ENCODE measurements around the gene DNAJB2.

The DNAJB2 gene

GRCh38 chr2:219287580-219288265, 8.6 kb downstream of the DNAJB2 start:
- no peak overlapping the region for H3K4me3 Mint-ChIP-seq
- TF ChIP-seq CTCF (IDR thresholded peaks at IDR 0.05; ENCODE audit: unreplicated experiment in 3 of 3), result no peak
- peak overlapping the region in 2 of 3 experiments; percentile 18 to 44 for H3K27ac Mint-ChIP-seq
- peaks cover 32% of the 10 kb centered on the region for H3K4me1 Mint-ChIP-seq
- peaks cover 14% of the 10 kb centered on the region for H3K27me3 Mint-ChIP-seq (ENCODE audit: low read depth)
- no peaks in the 10 kb centered on the region for H3K9me3 Mint-ChIP-seq
- H3K36me3 Mint-ChIP-seq (ENCODE audit: low read depth), result peaks cover 13% of the 10 kb centered on the region

- H3K36me3 Mint-ChIP-seq (ENCODE audit: low read depth), result peaks cover 3% of the 10 kb centered on the region
- H3K27me3 Mint-ChIP-seq (ENCODE audit: low read depth), result peaks cover 18% of the 10 kb centered on the region
- no peak overlapping the region for H3K4me3 Mint-ChIP-seq
- H3K4me1 Mint-ChIP-seq, result peaks cover 31% of the 10 kb centered on the region
- H3K27ac Mint-ChIP-seq, result peak overlapping the region; percentile 65 to 90 (median 90)
- no peaks in the 10 kb centered on the region for H3K9me3 Mint-ChIP-seq
- no peak for TF ChIP-seq CTCF (IDR thresholded peaks at IDR 0.05; ENCODE audit: unreplicated experiment in 3 of 3)
Observed at GRCh38 chr2:219289195-219289536, 10.0 kb downstream of the DNAJB2 start.

DNA sequence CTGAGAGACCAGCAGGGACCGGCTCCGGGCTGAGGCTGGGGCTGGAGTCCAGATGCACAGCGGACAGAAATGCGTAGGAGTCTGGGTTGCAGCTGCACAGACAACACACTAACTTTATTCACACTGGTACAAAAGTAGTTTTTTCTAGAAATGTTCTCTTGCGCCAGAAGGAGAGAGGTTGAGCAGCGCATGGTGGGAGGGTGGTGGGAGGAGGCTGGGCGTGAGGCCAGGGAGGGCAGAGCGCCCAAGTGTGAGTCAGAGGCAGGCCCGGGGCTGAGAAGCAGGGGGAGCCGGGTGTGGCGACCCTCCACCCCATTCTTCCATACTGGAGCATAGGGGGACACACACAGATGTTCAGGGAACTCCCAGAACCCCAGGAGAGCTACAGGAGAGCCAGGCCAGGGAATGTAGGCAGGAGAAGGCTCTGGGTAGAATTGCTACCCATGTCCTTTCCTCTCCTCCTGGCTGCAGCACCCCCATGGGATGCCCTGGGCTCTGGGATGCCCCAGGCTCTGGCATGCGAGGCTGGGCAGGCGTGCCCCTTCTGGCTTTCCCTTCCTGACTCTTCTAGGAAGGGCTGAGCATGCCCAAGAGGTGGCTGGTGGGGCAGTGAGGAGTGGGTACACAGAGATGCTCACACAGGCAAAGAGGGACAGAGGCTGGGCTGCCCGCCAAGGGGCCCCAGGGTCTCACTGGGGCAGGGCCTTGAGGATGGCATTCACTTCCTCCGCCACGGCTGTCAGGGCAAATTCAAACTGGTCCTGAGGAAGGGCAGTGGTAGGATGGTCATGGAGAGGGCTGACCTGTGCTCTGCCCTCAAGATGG, 10.6 kb downstream of the DNAJB2 start:
- Mint-ChIP-seq H3K36me3 (ENCODE audit: low read depth) (peaks cover 3% of the 10 kb centered on the region), H3K4me3 (no peak overlapping the region), H3K9me3 (no peaks in the 10 kb centered on the region), H3K27ac (peak overlapping the region; percentile 65 to 90 (median 90)), H3K4me1 (peaks cover 34% of the 10 kb centered on the region), H3K27me3 (ENCODE audit: low read depth) (peaks cover 18% of the 10 kb centered on the region)
- TF ChIP-seq CTCF (IDR thresholded peaks at IDR 0.05; ENCODE audit: unreplicated experiment in 3 of 3), result no peak

- no peaks in the 10 kb centered on the region for H3K36me3 Mint-ChIP-seq (ENCODE audit: low read depth)
- no peak overlapping the region for H3K27ac Mint-ChIP-seq
- TF ChIP-seq CTCF (IDR thresholded peaks at IDR 0.05; ENCODE audit: unreplicated experiment in 3 of 3), result no peak
- H3K4me3 Mint-ChIP-seq, result no peak overlapping the region
- H3K4me1 Mint-ChIP-seq, result peaks cover 34% of the 10 kb centered on the region
- H3K9me3 Mint-ChIP-seq, result no peaks in the 10 kb centered on the region
- peaks cover 21% of the 10 kb centered on the region for H3K27me3 Mint-ChIP-seq (ENCODE audit: low read depth)
Observed at GRCh38 chr2:219290381-219291171, 11.4 kb downstream of the DNAJB2 start.

DNA sequence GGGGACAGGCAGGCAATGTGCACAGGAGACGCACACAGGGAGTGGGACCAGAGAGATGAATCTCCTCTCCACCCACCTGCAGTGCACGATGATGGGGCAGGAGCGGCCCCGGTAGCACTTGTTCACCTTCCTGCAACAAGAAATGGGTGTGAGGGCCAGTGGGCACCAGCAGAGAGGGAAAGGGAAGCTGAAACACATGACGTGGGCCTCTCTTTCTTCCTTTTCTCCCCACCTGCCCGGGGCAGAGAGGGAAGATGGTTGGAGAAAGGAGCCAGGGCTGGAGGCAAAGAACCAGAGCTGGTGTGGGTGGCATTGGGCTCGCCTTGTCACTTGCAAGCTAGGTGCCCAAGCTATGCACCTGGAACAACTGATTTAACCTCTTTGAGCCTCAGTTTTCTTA, 12.2 kb downstream of the DNAJB2 start:
- Mint-ChIP-seq H3K27ac (no peak overlapping the region), H3K4me1 (peaks cover 32% of the 10 kb centered on the region), H3K36me3 (ENCODE audit: low read depth) (no peaks in the 10 kb centered on the region), H3K4me3 (no peak overlapping the region), H3K9me3 (no peaks in the 10 kb centered on the region), H3K27me3 (ENCODE audit: low read depth) (peaks cover 28% of the 10 kb centered on the region)
- no peak for TF ChIP-seq CTCF (IDR thresholded peaks at IDR 0.05; ENCODE audit: unreplicated experiment in 3 of 3)

All from nephron (organoid).